ENCODE measurements around the gene TEX101. TPM values are rescaled to one million over a fixed set of nuclear protein-coding genes. Genes with fewer than 3 reads are reported as not detected.
"Not testable (repeated sequence)": the region's sequence is repeated elsewhere in the genome, so short reads cannot be mapped to it uniquely, and the experiment has no call there.

The TEX101 gene
- total RNA-seq, result not detected
- long read RNA-seq, donor 1, result 0 reads
- long read RNA-seq, donor 2, result 0 reads

DNA sequence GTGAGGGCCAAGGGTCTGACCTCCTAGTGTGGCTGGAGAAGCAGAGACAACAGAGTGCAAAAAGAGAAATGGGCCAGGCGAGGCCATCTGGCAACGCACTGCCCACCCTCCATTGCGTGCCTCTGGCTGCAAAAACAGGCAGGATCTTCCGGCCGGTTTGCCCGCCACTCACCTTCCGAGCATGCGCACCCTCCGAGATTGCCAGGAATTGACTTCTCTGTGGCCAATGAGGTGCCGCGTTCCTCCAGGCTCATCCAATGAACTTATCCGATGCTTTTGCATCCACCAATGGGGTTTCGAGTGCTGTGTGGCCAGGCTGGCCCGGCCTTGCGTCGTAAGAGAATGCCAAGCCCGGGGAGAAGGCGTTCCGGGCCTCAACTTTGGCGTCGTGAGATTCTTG is at the start of gene TEX101:
Gene TEX101, plus strand, starts transcription at position 337 of the 400 bp plus-strand sequence. CDS start 1,030 bp downstream, outside the sequence.
- DNase-seq (ENCODE audit: low spot score), result no peak
- intact Hi-C loops (cut with DNase I), result no loop called here

GRCh38 chr19:43365677-43366076 is 49.0 kb upstream of the TEX101 start:
- intact Hi-C loops (cut with DNase I); DNase-seq (ENCODE audit: low spot score): not testable (repeated sequence)

- intact Hi-C loops (cut with DNase I), result no loop called here
- DNase-seq (ENCODE audit: low spot score), result no peak
These were observed 46.9 kb upstream of the TEX101 start for GRCh38 chr19:43367822-43368221.

- intact Hi-C loops (cut with DNase I); DNase-seq (ENCODE audit: low spot score): not testable (repeated sequence)
These were observed 45.8 kb upstream of the TEX101 start for GRCh38 chr19:43368897-43369296.

DNA sequence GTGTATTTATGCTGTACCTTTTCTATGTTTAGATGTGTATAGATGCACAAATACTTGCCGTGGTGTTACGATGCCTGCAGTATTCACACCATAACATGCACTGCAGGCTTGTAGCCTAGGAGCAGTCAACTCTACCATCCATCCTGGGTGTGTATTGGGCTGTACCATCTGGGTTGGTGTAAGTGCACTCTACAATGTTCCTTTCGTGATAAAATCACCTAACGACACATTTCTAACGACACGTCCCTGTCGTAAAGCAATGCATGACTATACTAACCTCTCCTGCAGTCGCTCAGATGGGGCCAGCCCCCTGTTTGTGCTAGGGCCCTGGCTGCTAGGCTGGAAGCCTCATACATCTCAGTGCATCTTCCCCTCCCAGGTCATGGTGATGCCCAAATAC is 42.8 kb upstream of the TEX101 start:
- DNase-seq (ENCODE audit: low spot score), result no peak
- intact Hi-C loops (cut with DNase I), result no loop called here

GRCh38 chr19:43372462-43372861 is 42.2 kb upstream of the TEX101 start:
- no peak for DNase-seq (ENCODE audit: low spot score)
- intact Hi-C loops (cut with DNase I), result no loop called here

DNA sequence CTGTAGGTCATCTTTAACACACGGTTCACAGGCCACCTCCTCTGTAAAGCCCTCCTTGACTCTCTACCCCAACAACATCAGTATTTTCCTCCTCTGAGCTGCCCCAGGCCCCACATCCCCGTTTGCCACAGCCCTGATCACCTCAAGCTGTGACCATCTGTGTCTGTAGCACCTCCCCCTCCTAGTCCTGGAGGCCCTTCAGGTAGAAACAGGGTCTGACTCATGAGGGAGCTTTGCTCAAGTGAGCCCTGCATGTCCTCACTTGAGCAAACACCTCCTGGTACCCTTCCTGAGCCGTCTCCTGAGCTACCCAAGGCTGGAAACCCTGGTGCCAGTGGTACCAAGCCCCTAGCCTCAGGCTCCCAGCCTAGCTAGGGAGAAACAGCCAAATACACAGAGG is 37.1 kb upstream of the TEX101 start:
- DNase-seq (ENCODE audit: low spot score); intact Hi-C loops (cut with DNase I): not testable (repeated sequence)

DNA sequence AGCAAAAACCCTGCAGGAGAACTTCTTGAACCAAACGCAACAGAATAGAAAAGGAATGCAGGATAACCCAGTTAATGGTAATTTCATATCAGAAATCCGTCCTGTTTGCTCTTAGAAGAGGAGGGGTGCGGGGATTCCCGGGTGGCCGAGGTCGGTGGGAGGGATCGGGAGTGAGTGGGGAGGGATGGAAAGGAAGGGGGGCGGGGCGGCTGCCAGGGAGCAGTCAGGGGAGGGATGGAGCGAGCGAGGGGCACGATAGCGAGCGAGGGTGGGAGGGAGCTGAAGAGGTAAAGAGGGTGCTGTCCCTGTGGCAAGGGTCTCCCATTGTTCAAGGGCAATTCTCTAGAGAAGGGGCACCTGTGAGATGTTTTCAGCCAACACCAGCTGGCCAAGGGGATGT is 34.7 kb upstream of the TEX101 start:
- intact Hi-C loops (cut with DNase I), result loop anchor here in 1 of 2 donors (5.0 kb wide), 1 partner anchor 48 kb away; no protein-coding TSS in a partner anchor
- DNase-seq (ENCODE audit: low spot score), result no peak

GRCh38 chr19:43380771-43381386 is 33.8 kb upstream of the TEX101 start:
- DNase-seq (ENCODE audit: low spot score), result no peak
- intact Hi-C loops (cut with DNase I), result loop anchor here in 1 of 2 donors (5.0 kb wide), 1 partner anchor 49 kb away; no protein-coding TSS in a partner anchor

DNA sequence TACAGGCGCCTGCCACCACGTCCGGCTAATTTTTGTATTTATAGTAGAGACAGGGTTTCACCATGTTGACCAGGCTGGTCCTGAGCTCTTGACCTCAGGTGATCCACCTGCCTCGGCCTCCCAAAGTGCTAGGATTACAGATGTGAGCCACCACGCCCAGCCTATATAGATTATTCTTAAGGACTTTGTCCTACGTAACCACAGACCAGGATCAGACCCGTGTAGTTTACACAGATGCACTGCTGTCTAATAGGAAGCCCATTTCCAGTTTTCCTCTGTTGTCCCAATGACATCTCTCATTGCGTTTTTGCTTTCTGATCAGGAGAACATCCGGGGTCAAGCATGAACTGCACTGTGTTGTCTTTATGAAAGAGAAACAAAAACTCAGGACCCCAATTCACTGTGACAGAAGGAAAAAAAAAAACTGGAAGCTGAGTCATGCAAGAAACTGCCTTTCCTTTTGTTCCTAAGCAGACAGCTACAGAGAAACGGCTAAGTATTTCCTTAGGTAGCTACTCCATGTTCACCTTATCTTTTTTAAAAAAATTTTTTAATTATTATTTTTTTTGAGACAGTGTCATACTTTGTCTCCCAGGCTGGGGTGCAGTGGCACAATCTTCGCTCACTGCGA is 32.0 kb upstream of the TEX101 start:
- DNase-seq (ENCODE audit: low spot score), result not testable (repeated sequence)
- intact Hi-C loops (cut with DNase I), result loop anchor here in 1 of 2 donors (5.0 kb wide), 1 partner anchor 50 kb away; no protein-coding TSS in a partner anchor

DNA sequence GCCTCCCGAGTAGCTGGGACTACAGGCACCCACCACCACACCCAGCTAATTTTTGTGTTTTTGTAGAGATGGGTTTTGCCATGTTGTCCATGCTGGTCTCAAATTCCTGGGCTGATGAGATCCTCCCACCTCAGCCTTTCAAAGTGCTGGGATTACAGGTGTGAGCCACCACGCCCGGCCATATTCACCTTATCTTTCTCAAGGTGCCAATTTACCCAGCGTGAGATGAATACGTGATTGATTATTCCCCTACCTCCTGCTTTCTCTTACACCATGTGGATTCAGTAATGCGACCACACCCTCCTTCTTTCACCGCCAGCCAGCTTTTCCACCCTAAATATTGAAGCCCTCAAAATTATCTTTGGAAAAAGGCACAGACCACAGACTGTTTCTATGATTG is 31.4 kb upstream of the TEX101 start:
- not testable (repeated sequence) for DNase-seq (ENCODE audit: low spot score)
- intact Hi-C loops (cut with DNase I), result loop anchor here in 1 of 2 donors (5.0 kb wide), 1 partner anchor 51 kb away; no protein-coding TSS in a partner anchor

- DNase-seq (ENCODE audit: low spot score), result not testable (repeated sequence)
- intact Hi-C loops (cut with DNase I), result loop anchor here in 1 of 2 donors (5.0 kb wide), 1 partner anchor 51 kb away; no protein-coding TSS in a partner anchor
These were observed 30.9 kb upstream of the TEX101 start for GRCh38 chr19:43383759-43384158.

DNA sequence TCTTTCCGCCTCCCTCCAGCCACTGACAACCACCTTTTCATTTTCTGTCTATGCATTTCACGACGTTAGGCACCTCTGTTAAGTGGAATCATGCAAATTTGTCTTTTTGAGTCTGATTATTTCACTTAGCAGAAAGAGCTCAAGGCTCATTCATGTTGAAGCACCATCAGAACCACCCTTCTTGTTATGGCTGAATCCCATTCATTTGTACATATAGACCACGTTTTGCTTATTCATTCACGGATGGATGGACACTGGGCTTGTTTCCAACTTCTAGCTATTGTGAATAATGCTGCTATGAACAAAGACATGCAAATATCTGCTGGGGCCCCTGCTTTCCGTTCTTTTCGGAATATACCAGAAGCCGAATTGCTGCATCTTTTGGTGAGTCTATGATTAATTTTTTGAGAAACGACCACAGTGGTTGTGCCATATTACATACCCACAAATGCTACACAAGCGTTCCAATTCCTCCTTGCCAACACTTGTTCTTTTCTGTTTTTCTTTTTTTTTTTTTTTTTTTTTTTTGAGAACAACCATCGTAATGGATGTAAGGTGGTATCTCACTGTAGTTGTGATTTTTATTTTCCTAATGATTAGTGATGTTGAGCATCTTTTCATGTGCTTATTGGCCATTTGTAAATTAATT is 23.7 kb upstream of the TEX101 start:
- intact Hi-C loops (cut with DNase I), result not testable (repeated sequence)

GRCh38 chr19:43391552-43391935 is 23.1 kb upstream of the TEX101 start:
- DNase-seq (ENCODE audit: low spot score); intact Hi-C loops (cut with DNase I): not testable (repeated sequence)

More for the DNA sequence above, 23.7 kb upstream of the TEX101 start:
- not testable (repeated sequence) for DNase-seq (ENCODE audit: low spot score)

DNA sequence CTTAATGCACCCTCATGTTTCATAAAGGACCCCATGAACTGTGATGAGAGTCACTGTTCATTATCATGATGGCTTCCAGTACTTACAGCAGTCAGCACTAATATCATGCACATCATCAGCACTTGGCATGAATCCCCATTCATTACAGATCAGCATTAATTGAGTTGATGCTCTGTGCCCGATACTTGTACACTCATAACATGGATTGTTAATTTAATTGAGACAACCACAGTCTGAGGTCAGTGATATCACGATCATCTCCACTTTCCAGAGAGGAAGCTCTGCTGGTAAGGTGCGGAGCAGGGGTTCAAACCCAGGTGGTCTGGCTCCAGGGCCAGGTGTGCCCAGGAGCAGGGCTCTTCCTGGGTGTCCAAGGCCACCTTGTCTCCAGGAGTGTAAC is 21.2 kb upstream of the TEX101 start:
- intact Hi-C loops (cut with DNase I); DNase-seq (ENCODE audit: low spot score): not testable (repeated sequence)

DNA sequence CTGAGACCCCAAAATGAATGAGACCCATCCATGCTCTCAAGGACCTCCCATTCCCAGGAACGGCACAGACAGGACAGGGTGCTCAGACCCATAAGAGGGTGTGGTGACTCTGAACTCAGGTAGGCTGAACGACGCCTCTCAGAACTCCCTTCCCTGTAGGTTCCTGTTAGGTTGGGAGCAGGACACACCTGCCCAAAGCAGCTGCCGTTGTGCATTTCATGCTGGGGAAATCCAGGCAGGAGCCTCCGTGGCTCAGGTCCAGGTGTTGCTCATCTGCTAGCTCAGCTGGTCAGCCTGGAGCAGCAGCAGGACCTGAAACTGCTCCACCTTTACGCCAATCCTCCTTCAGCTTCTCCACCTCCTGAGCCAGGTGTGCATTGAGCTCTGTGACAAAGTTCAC is 19.1 kb upstream of the TEX101 start:
- DNase-seq (ENCODE audit: low spot score), result no peak
- intact Hi-C loops (cut with DNase I), result no loop called here

DNA sequence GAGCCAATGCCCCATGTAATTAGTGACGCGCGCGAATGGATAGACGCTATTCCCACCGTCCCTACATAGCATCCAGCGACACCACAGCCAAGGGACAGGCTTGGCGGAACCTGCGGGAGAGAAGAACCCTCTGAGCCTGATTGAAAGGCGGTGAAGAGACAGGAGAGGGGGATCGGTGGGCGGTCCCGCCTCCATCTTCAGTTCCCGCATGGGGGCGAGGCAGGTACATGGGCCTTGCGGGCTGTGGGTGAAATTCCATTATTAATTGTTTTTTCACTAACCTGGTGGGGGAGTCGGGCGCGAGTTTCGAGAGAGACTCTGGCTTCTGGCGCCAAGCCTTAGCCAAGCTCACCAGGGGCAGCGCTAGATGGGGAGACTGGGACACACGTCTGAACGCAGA is 8.4 kb upstream of the TEX101 start:
- intact Hi-C loops (cut with DNase I), result no loop called here
- no peak for DNase-seq (ENCODE audit: low spot score)

- intact Hi-C loops (cut with DNase I), result no loop called here
- no peak for DNase-seq (ENCODE audit: low spot score)
These were observed 7.2 kb upstream of the TEX101 start for GRCh38 chr19:43407416-43408005.

- no peak for DNase-seq (ENCODE audit: low spot score)
These were observed 6.6 kb upstream of the TEX101 start for GRCh38 chr19:43408043-43408442.

GRCh38 chr19:43409415-43409814 is 5.3 kb upstream of the TEX101 start:
- no peak for DNase-seq (ENCODE audit: low spot score)
- intact Hi-C loops (cut with DNase I), result no loop called here

More at GRCh38 chr19:43408043-43408442, 6.6 kb upstream of the TEX101 start:
- intact Hi-C loops (cut with DNase I), result no loop called here
